Thyroid gland (tissue), 4 donors: Measurements from ENCODE around the gene ZNF511.

ENCODE experiments used
- CTCF ChIP-seq, 6 experiments: fragments of 200-600 bp in 3 of 6; fragments of 450-650 bp in 3 of 6; sonication (generic) in 3 of 6; IDR thresholded peaks; one replicate each; pipeline ENCODE4 v1.5.1; 2016 to 2019; ENCODE audit warnings: antibody characterized with exemption in 6 of 6, mild to moderate bottlenecking in 2 of 6, inconsistent platforms in 1 of 6, moderate library complexity in 1 of 6
- POLR2A ChIP-seq, 2 donors: fragments of 450-650 bp; IDR thresholded peaks; one replicate each; pipeline ENCODE4 v1.6.1; 2017; ENCODE audit warnings: antibody characterized with exemption in 2 of 2, mild to moderate bottlenecking in 2 of 2, moderate library complexity in 1 of 2

GRCh38 chr10:133267829-133268228 is 40.9 kb upstream of the ZNF511 start:
- TF ChIP-seq CTCF (IDR thresholded peaks at IDR 0.05): no peak
- TF ChIP-seq POLR2A (IDR thresholded peaks at IDR 0.05): no peak
